Cerebellar cortex (tissue), 1 donor: Measurements from ENCODE around the gene ENG.
A peak's percentile ranks its signal among the peaks of the same experiment; 100 is the strongest.
"Not testable (repeated sequence)": the region's sequence is repeated elsewhere in the genome, so short reads cannot be mapped to it uniquely, and the experiment has no call there.

ENCODE experiments used
- DNase-seq: peaks from one replicate; pipeline ENCODE4 v3.0.0-alpha.2; 2015; ENCODE audit warnings: low spot score

The ENG gene

DNA sequence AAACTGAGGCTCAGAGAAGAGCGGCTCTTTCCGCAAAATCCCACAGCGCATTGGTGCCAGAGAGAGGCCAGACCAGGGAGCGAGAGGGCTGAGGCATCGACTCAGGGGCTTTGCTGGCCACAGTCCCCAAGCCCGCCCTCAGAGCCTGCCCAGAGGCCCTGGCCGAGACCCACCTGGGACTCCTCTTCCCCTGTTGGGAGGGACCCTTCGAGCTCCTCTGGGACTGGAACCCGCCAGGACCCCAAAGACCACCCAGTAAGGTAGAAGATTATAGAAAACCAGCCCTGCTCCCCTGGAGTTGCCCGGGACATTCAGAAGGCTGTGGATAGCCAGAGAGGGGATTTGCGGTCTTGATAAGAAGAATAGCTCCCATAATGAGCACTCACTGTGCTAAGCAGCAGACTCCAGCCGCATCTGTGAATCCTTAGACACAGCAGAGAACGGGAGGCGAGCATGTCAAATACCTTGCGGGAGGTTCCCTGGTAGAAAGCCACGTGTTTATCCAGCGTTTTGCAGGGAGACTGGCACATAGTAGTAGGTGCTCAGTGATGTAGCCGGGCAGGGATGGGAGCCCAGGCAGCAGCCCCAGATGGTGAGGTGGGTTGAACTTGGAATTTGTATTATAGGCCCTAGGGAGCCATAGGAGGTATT, 23.7 kb upstream of the ENG start:
- DNase-seq, result peak; percentile 57

DNA sequence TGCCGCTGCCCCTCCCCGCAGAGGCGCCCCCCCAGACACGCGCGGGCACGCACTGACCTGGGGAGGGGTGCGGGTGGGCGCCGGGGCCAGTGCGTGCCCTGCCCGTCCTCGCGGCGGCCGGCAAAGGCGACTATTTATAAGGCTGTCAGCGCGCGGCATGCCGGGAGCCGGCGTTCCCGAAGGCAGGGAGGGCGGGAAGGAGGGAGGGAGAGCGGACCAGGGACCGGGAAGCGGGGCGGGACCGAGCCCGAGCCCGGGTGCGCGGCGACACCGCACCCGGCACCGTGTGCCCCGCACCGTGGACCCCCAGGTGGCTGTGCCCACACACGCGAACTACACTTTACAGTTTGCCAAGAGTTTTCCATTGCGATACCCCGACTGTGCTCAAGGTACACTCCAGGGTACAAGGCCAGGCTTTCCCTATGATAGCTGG, 23.1 kb upstream of the ENG start, which contains the start of gene AK1:
Gene AK1 (minus strand): TSS at position 110 of the 433 bp plus-strand sequence. CDS start 3,058 bp downstream, outside the sequence.
- DNase-seq, result peak; percentile 77

DNA sequence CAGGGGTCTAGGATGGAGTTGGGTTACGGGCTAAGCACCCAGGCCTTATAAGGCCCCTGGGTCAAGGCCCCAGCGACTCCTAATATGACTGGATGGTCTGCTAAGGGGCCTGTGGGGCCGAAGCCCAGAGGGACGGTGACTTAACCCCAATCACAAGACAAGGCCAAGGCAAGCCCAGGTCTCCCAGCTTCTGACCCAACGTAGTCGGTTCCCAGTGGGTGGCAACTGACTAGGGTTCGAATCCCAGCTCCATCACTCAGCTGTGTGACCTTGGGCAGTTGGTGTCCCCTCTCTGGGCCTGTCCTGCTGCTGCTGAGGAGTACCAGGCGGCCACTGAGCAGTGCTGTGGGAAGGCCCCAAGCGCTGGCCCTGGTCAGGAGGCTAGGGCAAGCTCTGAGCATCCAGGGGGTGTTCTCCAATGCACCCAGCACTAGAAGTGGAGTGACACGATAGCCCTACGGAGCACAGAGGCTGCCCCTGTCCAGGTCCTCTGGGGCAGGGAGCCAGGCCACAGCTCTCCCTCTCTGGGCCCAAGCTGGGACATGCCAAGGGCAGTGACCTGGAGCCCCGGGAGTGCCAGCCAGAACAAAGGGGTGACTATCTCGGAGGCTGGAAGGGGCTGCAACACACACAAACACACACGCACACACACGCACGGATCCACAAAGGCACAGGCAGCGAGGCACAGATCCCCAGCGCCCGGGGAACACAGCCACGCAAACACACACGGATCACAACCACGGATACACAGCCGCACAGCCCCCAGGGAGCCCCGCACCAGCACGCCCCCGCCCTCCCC, 22.5 kb upstream of the ENG start:
- no peak for DNase-seq

DNA sequence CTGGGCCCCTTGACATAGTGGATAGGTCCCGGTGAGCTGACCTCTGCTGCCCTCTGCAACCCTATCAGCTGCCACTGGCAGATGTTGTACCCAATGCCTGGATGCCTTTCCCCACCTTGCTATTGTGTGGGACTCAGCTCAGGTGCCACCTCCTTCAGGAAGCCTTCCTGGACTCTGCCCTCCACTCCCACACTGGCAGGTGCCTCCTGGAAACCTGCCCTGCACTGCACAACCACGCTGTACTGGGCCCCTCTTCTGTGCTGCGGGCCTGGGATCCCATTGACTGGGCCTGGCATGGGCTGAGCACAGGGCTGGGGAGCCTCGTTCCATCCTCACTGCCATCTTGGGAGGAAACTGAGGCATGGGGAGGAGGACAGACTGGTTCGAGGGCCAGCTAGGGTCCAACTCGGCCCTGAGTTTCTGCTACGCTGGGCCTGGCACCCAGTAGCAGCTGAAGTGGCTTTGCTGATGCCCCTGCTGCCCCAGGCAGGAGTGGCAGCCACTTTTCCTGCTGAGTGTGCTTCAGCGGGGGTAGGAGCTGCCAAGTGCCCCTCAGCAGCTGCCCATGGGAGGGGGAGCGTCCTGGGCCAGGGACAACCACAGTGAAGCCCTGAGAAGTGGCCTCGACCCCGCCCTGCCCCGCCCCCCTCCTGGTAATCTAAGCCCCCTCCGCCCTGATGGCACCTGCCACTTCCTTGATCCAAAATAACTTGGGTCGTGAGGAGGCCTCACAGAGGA, 21.7 kb upstream of the ENG start:
- DNase-seq, result no peak

DNA sequence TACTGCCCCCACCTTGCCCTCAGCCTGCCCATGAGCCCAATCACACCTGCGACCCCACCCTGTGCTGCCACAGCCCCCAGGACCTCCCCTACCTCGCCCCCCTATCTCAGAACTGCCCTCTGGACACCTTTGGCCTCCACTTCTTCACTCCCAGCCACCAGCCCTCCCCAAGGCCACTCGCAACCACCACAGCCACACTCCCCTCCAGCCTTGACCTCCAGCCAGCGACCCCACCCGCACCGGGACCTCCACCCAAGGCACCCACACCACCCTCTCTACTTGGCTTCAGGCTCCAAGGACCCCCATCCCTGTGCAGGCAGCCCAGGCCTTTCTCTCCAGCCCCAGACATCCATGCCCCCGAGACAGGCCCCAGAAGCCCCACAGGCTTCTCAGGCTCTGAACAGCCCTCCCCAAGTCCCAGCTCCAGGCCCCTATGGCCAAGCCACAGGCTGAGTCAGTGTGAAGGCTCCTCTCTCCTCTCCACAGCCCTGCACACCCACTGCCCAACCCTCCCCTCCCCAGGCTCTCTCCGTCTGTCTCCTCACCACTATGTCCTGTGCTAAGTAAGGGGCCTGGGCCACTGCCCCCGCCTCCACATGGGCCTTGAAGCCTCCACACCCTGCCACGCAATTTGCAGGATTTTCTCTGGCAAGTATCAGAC, 21.0 kb upstream of the ENG start:
- DNase-seq, result no peak

DNA sequence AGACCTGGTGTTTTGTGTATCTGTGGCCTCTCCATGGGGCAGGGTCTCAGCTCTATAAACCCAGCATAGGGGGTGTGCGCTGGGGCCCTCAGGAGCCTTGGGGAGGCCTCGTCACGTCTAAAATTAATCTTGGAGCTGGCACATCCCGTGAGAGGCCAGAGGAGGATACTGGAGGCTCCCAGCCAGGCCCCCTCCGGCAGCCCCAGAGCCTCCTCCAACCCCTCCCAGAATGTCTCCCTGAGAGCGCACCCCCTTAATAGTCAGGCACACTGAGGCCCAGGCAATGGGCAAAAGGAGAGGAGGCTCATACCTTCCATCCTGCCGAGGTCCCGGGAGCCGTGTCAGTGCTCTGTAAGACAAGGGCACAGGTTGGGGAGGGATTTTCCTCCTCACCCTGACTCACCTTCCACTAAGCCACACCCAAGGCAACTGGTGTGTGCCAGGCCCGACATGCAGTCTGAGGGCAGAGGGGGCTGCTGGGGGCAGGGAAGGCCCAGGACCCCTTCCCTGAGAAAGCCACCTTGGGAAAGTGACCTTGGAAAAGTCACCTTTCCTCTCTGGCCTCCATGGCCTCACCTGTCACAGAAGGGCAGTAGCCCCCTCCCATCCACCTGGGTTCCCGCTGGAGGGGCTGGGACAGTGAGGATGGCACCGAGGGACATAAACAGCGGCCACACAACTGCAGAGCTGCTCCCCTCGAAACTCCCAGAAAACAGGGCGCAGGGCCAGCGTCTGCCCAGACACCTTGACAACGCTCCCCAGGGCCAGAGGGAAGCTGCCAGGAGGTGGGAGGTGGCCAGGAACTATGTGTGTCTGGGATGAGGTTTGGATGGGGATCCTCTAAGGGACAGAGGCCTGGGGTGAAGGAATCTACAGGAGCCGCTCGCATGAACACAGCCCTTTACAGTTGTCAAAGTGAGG, 20.1 kb upstream of the ENG start:
- DNase-seq, result no peak

DNA sequence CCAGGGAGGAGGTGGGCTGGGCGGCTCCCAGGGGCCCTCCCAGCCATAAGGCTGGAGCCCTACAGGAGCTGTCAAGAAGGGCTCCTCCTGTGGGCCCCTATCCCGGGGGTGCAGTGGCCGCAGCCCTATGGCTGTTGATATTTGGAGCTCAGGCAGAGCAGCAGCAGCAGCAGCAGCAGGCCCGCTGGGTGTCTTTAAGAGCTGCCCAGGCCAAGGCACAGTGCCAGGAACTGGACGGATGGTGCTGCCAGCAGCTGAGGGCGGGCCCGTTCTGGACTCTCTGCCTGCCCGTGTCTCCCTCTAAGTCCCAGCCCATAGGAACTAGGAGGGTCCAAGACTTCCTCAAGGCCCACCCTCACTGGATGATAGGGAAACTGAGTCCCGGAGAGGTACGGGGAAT, 19.4 kb upstream of the ENG start:
- peak; percentile 89 for DNase-seq

DNA sequence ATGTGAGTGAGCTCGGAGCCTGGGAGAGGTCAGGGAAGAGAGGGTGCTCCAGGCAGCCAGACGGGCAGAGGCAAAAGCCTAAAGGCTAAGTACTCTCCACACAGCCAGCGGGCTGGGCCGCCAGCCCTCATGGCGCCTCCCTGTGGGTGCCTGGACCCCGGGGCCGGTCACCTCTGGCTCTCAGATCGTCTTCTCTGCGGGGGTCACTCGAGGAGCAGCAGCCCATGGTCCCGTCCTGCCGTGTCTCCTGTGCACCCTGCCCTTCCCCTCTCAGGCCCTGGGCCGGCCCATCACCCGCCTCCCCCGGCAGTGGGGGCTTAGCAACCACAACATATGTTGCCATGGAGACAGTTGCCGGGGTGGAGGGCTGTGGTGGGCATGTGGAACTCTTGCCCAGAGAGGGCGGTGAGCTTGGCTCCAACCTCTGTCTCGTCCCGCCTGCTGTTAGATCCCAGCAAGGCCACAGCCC, 18.8 kb upstream of the ENG start:
- DNase-seq, result no peak

DNA sequence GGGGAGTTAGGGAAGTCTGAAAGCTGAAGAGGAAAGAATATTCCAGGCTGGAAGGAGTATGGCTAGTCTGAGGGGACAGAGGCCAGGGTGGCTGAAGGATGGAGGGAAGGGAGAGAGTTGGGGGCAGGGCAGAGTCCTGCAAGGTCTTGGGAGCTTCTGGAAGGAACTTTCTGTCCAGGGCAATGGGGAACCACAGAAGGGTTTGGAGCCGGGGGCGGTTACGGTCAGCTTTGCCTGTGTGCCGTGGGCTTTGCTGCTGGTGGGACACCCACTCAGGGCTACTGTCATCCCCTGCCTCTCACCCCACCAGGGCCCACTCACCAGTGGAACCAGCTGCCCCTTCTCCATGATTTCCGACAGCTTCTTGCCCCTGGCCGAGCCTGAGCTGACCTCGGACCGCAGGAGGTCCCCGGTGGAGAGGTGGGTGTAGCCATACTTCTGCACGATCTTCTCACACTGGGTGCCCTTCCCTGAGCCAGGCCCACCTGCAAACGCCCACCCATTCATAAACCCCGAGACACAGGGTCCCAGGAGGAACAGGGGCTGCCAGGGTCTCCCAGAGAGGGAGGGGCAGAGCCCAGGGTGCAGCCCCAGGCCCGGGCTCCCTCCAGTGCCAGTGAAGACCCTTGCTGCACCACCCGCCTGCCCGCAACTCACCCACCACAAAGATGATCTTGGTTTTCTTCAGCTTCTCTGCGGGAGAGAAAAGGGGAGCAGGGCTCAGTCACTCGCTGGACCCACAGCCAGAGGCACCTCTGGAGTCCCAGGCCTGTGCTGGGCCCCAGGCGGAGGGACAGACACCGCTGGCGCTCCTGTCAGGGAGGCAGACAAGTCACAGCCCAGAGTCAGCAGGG, 18.1 kb upstream of the ENG start:
- DNase-seq, result no peak

DNA sequence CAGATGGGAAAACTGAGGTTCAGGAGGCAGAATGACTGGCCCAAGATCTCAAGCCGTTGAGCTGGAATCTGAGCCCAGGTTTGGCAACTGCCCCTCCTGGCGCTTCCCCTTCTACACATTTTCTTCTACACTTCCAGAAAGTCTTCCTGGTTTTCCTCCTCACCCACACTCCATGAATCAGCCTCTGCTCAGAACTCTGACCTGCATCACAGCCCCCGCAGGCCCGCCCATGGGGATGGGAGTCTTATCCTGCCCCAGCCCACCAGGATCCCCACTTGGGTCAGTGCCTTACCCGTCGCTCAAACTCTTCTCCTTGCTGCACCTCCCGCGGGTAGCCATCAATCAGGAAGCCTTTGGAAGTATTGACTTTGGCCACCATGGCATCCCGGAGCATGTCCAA, 17.1 kb upstream of the ENG start:
- no peak for DNase-seq

DNA sequence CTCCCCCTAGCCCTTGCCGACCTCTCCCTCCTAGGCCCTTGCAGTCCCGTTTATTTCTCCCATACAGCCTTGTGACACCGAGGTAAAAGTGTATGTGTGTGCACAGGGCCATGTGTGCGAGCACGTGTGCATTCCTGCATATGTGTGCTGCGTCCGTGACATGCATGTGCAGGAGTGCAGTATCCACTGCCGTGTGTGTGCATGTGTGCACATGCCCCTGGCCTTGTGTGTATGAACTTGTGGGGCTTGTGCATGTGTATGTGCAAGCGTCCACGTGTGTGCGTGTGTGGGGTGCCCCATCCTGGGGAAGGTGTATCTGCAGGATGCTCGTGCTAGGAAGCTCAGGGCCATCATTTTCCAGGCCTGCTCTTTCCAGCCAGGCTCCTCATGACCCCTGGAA, 16.4 kb upstream of the ENG start:
- no peak for DNase-seq

DNA sequence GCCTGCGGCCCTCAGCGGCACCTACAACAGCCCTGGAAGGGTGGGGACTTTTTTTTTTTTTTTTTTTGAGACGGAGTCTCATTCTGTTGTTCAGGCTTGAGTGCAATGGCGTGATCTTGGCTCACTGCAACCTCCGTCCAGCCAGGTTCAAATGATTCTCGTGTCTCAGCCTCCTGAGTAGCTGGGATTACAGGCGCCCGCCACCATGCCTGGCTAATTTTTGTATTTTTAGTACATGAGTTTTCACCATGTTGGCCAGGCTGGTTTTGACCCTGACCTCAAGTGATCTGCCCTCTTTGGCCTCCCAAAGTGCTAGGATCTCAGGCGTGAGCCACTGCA, 15.7 kb upstream of the ENG start:
- not testable (repeated sequence) for DNase-seq

DNA sequence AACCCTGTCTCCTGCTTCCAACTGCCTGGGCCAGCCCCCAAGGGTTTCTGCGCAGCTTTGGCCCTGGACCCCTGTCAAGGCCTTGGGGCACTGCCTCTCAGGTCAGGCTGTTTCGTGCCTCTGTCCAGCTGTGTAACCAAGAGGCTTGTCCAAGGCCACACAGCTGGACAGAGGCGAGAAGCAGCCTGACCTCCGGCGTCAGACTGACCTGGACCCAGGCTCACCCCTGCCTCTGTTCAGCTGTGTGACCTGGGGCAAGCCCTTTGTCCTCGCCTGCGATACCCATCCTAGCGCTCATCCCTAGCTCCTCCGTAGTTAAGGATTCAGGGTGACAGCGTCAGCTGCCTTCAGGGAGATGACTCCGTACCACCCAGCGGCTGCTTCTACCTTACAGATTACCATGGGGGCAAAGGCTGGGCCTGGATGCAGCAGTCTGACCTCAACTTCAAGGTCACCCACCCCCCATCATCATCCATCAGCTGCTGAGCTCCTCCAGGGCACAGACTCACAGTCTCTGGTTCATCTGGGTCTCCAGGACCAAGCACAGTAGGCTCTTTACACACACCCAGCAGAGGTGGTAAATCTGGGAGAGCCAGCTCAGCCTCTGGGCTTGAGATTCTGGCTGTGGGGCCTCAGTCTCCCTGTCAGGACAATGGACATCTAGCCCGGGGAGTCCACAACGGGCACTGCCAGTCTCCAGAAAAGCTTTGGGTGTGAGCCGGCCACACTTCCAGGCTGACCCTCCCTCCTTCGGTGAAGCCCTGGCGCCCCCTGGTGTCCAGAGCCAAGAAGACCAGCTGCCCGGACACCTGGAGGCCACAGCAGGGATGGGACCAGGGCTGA, 15.1 kb upstream of the ENG start:
- peak; percentile 86 for DNase-seq

DNA sequence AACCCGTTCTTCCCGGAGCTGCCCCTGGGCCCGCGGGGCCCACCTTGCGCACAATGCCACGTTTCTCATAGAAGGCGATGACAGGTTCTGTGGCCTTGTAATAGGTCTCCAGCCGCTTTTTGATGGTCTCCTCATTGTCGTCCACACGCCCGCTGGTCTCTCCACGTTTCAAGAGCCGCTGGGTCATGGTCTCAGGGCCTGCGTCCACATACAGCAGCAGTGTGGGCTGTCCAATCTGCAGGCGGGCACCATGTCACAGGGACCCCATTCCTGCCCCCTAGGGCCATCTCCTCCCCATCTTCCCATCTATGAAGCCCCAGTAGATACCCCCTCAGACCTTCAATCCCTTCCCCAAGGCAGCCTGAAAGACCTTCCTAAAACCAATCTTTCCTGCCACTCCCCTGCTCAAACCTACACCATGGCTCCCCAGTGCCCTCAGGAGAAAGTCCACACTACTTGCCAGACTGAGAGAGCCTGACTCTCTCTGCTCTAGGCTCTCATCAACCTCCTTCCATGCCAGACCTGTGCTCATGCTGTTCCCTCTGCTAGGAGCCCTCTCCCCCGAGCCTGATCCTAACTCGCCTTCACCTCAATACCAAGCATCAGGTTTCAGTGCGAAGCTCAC, 13.9 kb upstream of the ENG start:
- no peak for DNase-seq

DNA sequence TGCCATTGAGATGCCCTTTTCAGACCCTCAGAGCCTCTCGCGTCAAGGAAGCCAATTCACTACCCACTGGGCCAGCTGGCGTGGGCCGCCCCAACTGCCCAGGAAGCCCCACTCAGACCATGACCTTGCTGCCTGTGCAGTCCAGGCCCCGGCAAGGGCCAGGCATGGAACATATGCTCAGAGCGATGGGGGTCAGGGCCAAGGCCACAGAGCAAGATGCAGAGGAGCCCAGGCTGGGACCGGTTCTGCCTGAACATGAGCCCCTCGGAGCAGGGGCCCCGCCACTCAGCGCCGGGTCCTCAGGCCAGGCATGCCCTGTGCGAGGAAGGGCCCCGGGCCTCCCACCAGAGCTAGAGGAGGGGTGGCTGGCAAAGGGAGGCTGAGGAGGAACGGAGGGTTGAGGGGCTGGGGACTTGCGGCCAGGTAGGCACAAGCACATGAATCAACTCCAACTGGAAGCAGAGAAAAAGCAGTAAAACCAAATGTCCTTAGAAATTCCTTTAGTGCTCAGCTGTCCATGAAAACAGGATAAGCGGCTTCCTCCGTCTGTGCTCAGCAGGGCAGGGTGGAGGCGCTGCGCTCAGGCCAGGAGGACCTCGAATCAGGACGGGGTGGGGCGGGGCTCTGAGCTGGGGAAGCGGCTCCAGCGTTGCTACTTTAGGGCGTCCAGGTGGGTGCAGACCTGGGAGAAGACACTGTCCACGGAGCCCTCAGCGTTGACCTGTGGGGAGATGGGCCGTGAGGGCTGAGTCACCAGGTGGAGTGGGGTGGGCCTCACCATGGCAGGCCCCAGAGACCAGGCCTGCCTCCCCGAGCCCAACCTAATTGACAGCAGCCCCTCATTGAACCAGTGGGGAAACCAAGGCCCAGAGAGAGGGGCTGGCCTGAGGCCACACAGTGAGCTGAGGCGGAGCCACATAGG, 13.2 kb upstream of the ENG start:
- no peak for DNase-seq

DNA sequence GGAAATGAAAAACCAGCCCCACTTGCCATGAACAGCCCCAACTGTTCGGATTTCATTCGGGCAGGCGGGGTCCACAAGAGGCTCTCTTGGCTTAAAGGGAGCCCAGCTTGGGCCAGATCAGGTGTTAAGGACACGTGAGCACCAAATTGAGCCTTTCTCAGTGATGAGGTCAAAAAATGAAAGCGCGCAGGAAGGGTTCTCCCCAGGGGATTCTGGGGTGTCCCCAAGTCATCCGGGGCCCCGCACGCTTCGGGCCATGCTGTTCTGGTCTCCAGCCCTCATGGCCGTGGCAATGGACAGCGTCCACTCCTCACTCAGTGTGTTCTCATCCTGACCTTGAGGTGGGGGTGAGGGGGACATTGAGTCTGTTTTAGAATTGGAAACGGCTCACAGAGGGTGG, 12.1 kb upstream of the ENG start:
- no peak for DNase-seq

DNA sequence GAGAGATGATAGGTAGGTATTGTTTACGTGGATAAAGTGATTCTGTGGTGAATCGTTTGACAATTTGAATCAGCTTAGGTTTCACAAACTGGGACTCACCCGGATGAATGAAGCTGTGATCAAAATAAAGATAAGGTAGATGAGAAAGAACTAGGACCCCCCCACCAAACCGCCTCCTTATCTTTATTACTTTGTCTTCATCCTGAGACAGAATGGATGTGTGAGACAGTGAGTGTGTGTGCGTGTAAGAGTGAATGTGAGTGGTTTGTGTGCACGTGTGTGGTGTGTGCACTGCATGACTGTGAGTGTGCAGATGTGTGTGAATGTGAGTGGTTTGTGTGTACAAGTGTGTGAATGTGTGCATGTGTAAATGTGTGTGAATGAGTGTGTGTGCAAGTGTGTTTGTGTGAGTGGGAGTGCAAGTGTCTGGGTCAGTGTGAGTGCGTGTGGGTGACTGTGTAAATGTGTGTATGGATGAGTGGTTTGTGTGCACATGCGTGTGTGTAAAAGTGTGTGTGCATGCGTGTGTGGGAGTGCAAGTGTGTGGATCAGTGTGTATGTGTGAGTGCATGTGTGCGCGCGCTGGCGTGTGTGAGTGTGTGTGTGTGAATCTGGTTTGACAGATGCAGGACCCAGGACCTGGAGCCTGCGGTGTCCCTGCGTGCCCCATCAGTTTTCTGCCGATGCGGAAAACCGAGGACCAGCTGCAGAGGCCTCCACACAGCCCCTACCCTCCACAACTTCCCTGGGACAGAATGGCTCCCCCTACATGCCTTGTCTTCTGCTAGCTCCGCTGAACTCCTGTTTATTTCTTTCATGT, 11.4 kb upstream of the ENG start:
- no peak for DNase-seq
